Renal cortical epithelial cell (primary cell): Measurements from ENCODE around the gene GADD45B. TPM values are rescaled to one million over a fixed set of nuclear protein-coding genes. Genes with fewer than 3 reads are reported as not detected.
"Not testable (repeated sequence)": the region's sequence is repeated elsewhere in the genome, so short reads cannot be mapped to it uniquely, and the experiment has no call there.

ENCODE experiments used
- DNase-seq: peaks from one replicate; pipeline ENCODE4 v3.0.0-alpha.2; 2011; ENCODE audit warnings: low read depth
- total RNA-seq: library from RNA; depleted of rRNA; stranded (reverse); fragments of >200 nt; gene quantifications from 2 replicates; pipeline ENCODE4 v1.2.3, GENCODE V29; 2014

The GADD45B gene
- total RNA-seq, 1 donor from 2014 or later, result 50.2 TPM

- no peak for DNase-seq
Measured at GRCh38 chr19:2444251-2445002, 31.5 kb upstream of the GADD45B start.

- DNase-seq, result no peak
Measured at GRCh38 chr19:2446381-2446780, 29.5 kb upstream of the GADD45B start.

GRCh38 chr19:2449019-2449418 is 26.9 kb upstream of the GADD45B start:
- DNase-seq, result no peak

- DNase-seq, result no peak
Measured at GRCh38 chr19:2451138-2451537, 24.8 kb upstream of the GADD45B start.

- DNase-seq, result no peak
Measured at GRCh38 chr19:2451741-2452140, 24.2 kb upstream of the GADD45B start.

GRCh38 chr19:2453431-2454025 is 22.4 kb upstream of the GADD45B start:
- DNase-seq, result no peak

- no peak for DNase-seq
Measured at GRCh38 chr19:2454199-2454961, 21.5 kb upstream of the GADD45B start.

- no peak for DNase-seq
Measured at GRCh38 chr19:2454962-2455850, 20.7 kb upstream of the GADD45B start.

- no peak for DNase-seq
Measured at GRCh38 chr19:2455851-2456570, 19.9 kb upstream of the GADD45B start.

GRCh38 chr19:2457394-2458037 is 18.4 kb upstream of the GADD45B start:
- DNase-seq, result no peak

GRCh38 chr19:2458054-2458453 is 17.9 kb upstream of the GADD45B start:
- no peak for DNase-seq

- not testable (repeated sequence) for DNase-seq
Measured at GRCh38 chr19:2458776-2459175, 17.2 kb upstream of the GADD45B start.

- DNase-seq, result no peak
Measured at GRCh38 chr19:2460245-2460644, 15.7 kb upstream of the GADD45B start.

GRCh38 chr19:2461751-2462634 is 13.9 kb upstream of the GADD45B start:
- no peak for DNase-seq

GRCh38 chr19:2462635-2463421 is 13.1 kb upstream of the GADD45B start:
- peak; percentile 76 for DNase-seq

- DNase-seq, result not testable (repeated sequence)
Measured at GRCh38 chr19:2463694-2464093, 12.2 kb upstream of the GADD45B start.

GRCh38 chr19:2464389-2464788 is 11.5 kb upstream of the GADD45B start:
- no peak for DNase-seq

GRCh38 chr19:2468596-2468995 is 7.3 kb upstream of the GADD45B start:
- DNase-seq, result no peak
